Body of pancreas (tissue), 4 donors: ENCODE results near the gene CCSER2.

Experiments used
- POLR2A ChIP-seq, 3 donors: fragments of 450-650 bp; IDR thresholded peaks; one replicate each; pipeline ENCODE4 v1.6.1; 2016; ENCODE audit warnings: antibody characterized with exemption in 3 of 3, mild to moderate bottlenecking in 2 of 3
- TF ChIP-seq, protein P1 (sequence below), 7 experiments: fragments of 450-650 bp in 4 of 7; fragments of 200-600 bp in 3 of 7; sonication (generic) in 3 of 7; IDR thresholded peaks; one replicate each; pipeline ENCODE4 v1.5.1; 2016 to 2019; ENCODE audit warnings: antibody characterized with exemption in 7 of 7

DNA sequence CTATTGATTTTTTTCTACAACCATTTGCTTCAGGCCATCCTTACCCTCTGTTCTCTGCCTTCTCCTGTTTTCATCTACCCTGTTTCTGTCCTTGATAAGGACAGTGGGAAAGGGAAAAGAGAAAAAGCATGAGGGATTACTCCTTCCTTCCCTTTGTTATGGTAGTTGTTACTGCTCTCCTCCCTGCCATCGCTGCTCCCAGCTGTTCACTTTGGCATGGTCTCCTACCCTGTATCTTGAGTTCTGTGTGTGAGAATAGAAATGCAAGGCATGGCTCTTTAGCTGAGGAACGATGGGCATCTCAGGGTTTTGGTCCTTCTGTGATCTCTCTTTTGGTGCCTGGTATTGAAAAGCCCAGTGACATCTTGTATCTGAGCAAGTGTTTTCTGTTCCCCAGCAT, 6.4 kb downstream of the CCSER2 start:
- TF ChIP-seq POLR2A (IDR thresholded peaks at IDR 0.05) = no peak
- TF ChIP-seq, protein P1, sequence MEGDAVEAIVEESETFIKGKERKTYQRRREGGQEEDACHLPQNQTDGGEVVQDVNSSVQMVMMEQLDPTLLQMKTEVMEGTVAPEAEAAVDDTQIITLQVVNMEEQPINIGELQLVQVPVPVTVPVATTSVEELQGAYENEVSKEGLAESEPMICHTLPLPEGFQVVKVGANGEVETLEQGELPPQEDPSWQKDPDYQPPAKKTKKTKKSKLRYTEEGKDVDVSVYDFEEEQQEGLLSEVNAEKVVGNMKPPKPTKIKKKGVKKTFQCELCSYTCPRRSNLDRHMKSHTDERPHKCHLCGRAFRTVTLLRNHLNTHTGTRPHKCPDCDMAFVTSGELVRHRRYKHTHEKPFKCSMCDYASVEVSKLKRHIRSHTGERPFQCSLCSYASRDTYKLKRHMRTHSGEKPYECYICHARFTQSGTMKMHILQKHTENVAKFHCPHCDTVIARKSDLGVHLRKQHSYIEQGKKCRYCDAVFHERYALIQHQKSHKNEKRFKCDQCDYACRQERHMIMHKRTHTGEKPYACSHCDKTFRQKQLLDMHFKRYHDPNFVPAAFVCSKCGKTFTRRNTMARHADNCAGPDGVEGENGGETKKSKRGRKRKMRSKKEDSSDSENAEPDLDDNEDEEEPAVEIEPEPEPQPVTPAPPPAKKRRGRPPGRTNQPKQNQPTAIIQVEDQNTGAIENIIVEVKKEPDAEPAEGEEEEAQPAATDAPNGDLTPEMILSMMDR (IDR thresholded peaks at IDR 0.05) = no peak
